ENCODE results near the gene NHEJ1. TPM values are rescaled to one million over a fixed set of nuclear protein-coding genes. Genes with fewer than 3 reads are reported as not detected.

NHEJ1 gene
- total RNA-seq, 4 donors from 2014 or later, result 50.5 to 90.2 (median 65.3) TPM

DNA sequence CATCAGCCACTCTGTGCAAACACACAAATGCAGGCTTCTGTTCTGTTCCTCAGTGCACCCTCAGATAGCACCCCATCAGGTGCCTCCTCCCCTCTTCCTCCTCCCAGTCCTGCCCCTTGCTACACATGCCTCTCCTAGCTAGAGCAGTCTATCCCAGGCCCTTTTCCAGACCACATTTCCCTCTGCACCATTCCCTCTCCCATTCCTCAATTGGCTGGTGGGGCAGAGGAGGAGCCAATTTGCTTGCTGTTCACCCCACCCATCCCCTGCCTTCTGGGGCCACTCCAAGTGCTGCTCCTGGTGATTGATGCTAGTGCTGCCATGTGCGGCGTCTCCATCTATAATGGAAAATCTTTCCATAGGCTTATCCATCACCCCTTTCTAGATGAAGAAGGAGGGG, 124.7 kb downstream of the NHEJ1 start:
- no peak for DNase-seq
- no peak overlapping the region for H3K27ac ChIP-seq
- no peak for TF ChIP-seq POLR2AphosphoS5 (IDR thresholded peaks at IDR 0.05)
- no peak for TF ChIP-seq EP300 (IDR thresholded peaks at IDR 0.05; ENCODE audit: low read depth)
- TF ChIP-seq POLR2A (IDR thresholded peaks at IDR 0.05), result no peak
- TF ChIP-seq, protein P1, sequence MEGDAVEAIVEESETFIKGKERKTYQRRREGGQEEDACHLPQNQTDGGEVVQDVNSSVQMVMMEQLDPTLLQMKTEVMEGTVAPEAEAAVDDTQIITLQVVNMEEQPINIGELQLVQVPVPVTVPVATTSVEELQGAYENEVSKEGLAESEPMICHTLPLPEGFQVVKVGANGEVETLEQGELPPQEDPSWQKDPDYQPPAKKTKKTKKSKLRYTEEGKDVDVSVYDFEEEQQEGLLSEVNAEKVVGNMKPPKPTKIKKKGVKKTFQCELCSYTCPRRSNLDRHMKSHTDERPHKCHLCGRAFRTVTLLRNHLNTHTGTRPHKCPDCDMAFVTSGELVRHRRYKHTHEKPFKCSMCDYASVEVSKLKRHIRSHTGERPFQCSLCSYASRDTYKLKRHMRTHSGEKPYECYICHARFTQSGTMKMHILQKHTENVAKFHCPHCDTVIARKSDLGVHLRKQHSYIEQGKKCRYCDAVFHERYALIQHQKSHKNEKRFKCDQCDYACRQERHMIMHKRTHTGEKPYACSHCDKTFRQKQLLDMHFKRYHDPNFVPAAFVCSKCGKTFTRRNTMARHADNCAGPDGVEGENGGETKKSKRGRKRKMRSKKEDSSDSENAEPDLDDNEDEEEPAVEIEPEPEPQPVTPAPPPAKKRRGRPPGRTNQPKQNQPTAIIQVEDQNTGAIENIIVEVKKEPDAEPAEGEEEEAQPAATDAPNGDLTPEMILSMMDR (IDR thresholded peaks at IDR 0.05), result no peak
- no peak overlapping the region for H3K4me3 ChIP-seq
- peaks cover 0 to 2% (median 0%) of the 10 kb centered on the region in 4 donors for H3K4me1 ChIP-seq
- 88% methylated on average over 2 of the region's 2 CpGs; no CpG with 5 or more reads in 1 of the 2 donors for WGBS, 2 donors (ENCODE audit: low coverage in 1 of 2)
- in situ Hi-C loops (cut with MboI; ENCODE audit: low pct_ligation_motif_present in 1 of 4, low pct_unique_long_range_greater_than_20kb in 1 of 4, low sequenced_read_pairs in 3 of 4), result loop anchor here in 2 of 4 donors (25.0 kb wide), 1 partner anchor 276 kb away; the partner anchor contains the start of gene PTPRN (in 2 of the 2)
- H3K36me3 ChIP-seq, result no peaks in the 10 kb centered on the region
- H3K27me3 ChIP-seq, result peaks cover 29% of the 10 kb centered on the region
- intact Hi-C loops (cut with DNase I; ENCODE audit: low total_unique reads), result no loop called here
- no peaks in the 10 kb centered on the region for H3K9me3 ChIP-seq

DNA sequence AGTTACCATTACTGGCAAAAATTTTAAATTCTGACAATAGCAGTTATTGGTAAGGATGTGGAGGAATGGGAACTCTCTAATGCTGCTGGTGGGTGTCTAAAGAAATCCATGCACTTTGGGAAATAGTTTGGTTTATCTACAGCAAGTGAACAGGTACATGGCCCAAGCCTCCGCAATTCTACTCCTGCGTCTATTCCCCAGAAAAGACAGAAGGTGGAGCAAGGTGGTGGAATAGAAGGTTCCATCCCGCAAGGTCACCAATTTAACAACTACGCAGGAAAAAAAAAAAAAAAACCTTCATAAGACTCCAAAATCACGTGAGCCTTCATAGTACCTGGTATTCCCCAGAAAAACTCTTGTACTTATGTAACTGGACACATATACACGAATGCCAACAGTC, 125.8 kb downstream of the NHEJ1 start:
- DNase-seq, result no peak
- no peak overlapping the region for H3K4me3 ChIP-seq
- intact Hi-C loops (cut with DNase I; ENCODE audit: low total_unique reads), result no loop called here
- no peaks in the 10 kb centered on the region for H3K9me3 ChIP-seq
- H3K36me3 ChIP-seq, result no peaks in the 10 kb centered on the region
- H3K27me3 ChIP-seq, result peaks cover 18% of the 10 kb centered on the region
- TF ChIP-seq, protein P1 (IDR thresholded peaks at IDR 0.05), result peak in 1 of 5 experiments; percentile 24
- TF ChIP-seq POLR2A (IDR thresholded peaks at IDR 0.05) (no peak), POLR2AphosphoS5 (IDR thresholded peaks at IDR 0.05) (no peak), EP300 (IDR thresholded peaks at IDR 0.05; ENCODE audit: low read depth) (no peak)
- in situ Hi-C loops (cut with MboI; ENCODE audit: low pct_ligation_motif_present in 1 of 4, low pct_unique_long_range_greater_than_20kb in 1 of 4, low sequenced_read_pairs in 3 of 4), result loop anchor here in 2 of 4 donors (25.0 kb wide), 1 partner anchor 277 kb away; the partner anchor contains the start of gene PTPRN (in 2 of the 2)
- H3K27ac ChIP-seq, result no peak overlapping the region
- H3K4me1 ChIP-seq, result no peaks in the 10 kb centered on the region
- WGBS, 2 donors (ENCODE audit: low coverage in 1 of 2), result 41 to 42% methylated on average over 5 to 6 of the region's 6 CpGs

DNA sequence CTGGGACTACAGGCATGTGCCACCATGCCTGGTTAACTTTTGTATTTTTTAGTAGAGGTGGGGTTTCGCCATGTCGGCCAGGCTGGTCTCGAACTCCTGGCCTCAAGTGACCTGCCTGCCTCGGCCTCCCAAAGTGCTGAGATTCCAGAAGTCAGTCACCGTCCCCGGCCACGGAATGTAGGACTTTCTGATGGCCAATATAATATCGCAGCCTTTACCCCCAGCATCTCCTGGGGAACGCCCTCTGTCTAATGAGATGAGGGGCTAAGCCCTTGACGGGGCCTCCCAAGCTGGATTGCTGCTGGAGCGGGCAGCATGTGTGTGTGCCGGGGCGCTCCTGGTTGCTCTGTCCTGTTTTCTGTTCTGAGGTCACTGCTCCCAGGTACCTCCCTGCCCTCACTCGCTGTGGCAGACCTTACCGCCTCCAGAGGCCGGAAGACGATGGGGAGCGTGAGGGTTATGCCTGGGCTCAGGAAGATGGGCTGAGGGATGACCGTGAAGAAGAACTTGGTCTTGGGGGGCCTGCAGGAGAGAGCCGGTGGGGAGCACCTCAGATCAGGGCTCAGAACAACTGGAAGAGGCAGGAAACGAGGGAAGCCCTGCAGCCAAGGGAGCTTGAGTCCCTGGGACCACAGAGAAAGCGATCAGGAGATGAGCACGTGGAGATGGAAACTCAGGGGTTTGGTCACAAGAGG, 128.4 kb downstream of the NHEJ1 start:
- H3K27me3 ChIP-seq, result peaks cover 15% of the 10 kb centered on the region
- TF ChIP-seq POLR2A (IDR thresholded peaks at IDR 0.05) (no peak), EP300 (IDR thresholded peaks at IDR 0.05; ENCODE audit: low read depth) (no peak), POLR2AphosphoS5 (IDR thresholded peaks at IDR 0.05) (no peak)
- TF ChIP-seq, protein P1 (IDR thresholded peaks at IDR 0.05), result no peak
- intact Hi-C loops (cut with DNase I; ENCODE audit: low total_unique reads) (no loop called here), in situ Hi-C loops (cut with MboI; ENCODE audit: low pct_ligation_motif_present in 1 of 4, low pct_unique_long_range_greater_than_20kb in 1 of 4, low sequenced_read_pairs in 3 of 4) (loop anchor here in 2 of 4 donors (25.0 kb wide), 1 partner anchor 280 kb away; the partner anchor contains the start of gene PTPRN (in 2 of the 2))
- H3K36me3 ChIP-seq, result no peaks in the 10 kb centered on the region
- no peak for DNase-seq
- no peak overlapping the region for H3K27ac ChIP-seq
- no peak overlapping the region for H3K4me3 ChIP-seq
- H3K9me3 ChIP-seq, result no peaks in the 10 kb centered on the region
- WGBS, 2 donors (ENCODE audit: low coverage in 1 of 2), result 86% methylated on average over 23 of the region's 23 CpGs; no CpG with 5 or more reads in 1 of the 2 donors
- H3K4me1 ChIP-seq, result no peaks in the 10 kb centered on the region

DNA sequence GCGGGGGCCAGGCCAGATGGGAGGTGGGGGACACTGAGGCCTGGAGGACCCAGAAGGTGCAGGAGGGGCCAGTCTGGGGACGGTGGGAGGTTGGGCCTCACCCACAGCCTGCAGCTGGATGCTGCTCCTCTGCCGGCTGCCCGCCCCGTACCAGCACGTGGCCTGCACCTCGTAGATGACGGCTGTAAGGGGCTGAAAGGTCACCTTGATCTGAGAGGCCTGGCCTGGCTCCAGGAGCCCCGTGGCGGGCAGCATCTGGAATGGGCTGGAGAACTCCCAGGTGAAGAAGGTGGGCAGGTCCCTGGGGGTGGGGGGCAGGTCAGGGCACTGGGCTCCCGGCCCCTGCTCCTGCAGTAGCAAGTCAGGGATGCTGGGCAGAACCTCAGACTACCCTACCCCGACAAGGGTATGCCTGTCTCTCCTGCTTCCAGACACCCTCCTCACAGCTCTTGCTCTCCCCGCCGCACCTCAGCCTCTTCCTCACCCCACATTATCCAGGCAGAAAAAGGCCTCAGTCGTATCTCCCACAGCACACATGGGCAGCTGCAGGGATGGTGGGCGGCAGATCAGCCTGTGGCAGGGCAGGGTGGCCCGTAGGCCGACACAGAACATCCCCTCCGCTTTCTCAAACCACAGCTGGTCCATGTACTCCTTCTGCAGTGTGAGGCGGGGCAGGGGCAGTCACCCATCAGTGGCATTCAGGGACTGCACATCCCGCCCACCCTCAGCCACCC, 129.4 kb downstream of the NHEJ1 start:
- in situ Hi-C loops (cut with MboI; ENCODE audit: low pct_ligation_motif_present in 1 of 4, low pct_unique_long_range_greater_than_20kb in 1 of 4, low sequenced_read_pairs in 3 of 4), result loop anchor here in 2 of 4 donors (25.0 kb wide), 1 partner anchor 281 kb away; the partner anchor contains the start of gene PTPRN (in 2 of the 2)
- Histone ChIP-seq H3K4me1 (no peaks in the 10 kb centered on the region), H3K27me3 (peaks cover 15% of the 10 kb centered on the region), H3K4me3 (no peak overlapping the region), H3K27ac (no peak overlapping the region), H3K36me3 (no peaks in the 10 kb centered on the region), H3K9me3 (no peaks in the 10 kb centered on the region)
- no peak for DNase-seq
- intact Hi-C loops (cut with DNase I; ENCODE audit: low total_unique reads), result no loop called here
- TF ChIP-seq EP300 (IDR thresholded peaks at IDR 0.05; ENCODE audit: low read depth) (no peak), POLR2A (IDR thresholded peaks at IDR 0.05) (no peak), POLR2AphosphoS5 (IDR thresholded peaks at IDR 0.05) (no peak)
- TF ChIP-seq, protein P1 (IDR thresholded peaks at IDR 0.05), result no peak
- whole genome bisulfite sequencing, 2 donors (ENCODE audit: low coverage in 1 of 2), result 79 to 100% methylated on average over 1 to 21 of the region's 21 CpGs

Measured in transverse colon (tissue), 4 donors.